ENCODE measurements around the gene ANAPC13.

The ANAPC13 gene

GRCh38 chr3:134516905-134517304 is 31.1 kb upstream of the ANAPC13 start:
- H2AFZ ChIP-seq (ENCODE audit: low read depth, low read length, severe bottlenecking): no peak overlapping the region
- no peaks in the 10 kb centered on the region; the same call in 1 of the 2 replicates for H3K9me3 ChIP-seq (ENCODE audit: insufficient read depth, low read length)
- H4K20me1 ChIP-seq (ENCODE audit: low read depth, low read length): no peaks in the 10 kb centered on the region
- no peak overlapping the region for H3K9ac ChIP-seq (ENCODE audit: low read length)
- H3K4me2 ChIP-seq (ENCODE audit: low read depth, low read length, poor library complexity, severe bottlenecking): no peak overlapping the region
- no peaks in the 10 kb centered on the region for H3F3A ChIP-seq (ENCODE audit: insufficient read depth)
- no peaks in the 10 kb centered on the region for H3K9me2 ChIP-seq (replicated peaks; ENCODE audit: insufficient read depth, low read length)
- no peaks in the 10 kb centered on the region; the same call in 1 of the 2 replicates for H3K79me2 ChIP-seq (ENCODE audit: insufficient read depth, low read length)
- no peak for TF ChIP-seq EZH2phosphoT487 (conservative IDR thresholded peaks at IDR 0.05; ENCODE audit: low read length)
- TF ChIP-seq, protein P1, sequence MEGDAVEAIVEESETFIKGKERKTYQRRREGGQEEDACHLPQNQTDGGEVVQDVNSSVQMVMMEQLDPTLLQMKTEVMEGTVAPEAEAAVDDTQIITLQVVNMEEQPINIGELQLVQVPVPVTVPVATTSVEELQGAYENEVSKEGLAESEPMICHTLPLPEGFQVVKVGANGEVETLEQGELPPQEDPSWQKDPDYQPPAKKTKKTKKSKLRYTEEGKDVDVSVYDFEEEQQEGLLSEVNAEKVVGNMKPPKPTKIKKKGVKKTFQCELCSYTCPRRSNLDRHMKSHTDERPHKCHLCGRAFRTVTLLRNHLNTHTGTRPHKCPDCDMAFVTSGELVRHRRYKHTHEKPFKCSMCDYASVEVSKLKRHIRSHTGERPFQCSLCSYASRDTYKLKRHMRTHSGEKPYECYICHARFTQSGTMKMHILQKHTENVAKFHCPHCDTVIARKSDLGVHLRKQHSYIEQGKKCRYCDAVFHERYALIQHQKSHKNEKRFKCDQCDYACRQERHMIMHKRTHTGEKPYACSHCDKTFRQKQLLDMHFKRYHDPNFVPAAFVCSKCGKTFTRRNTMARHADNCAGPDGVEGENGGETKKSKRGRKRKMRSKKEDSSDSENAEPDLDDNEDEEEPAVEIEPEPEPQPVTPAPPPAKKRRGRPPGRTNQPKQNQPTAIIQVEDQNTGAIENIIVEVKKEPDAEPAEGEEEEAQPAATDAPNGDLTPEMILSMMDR (IDR thresholded peaks at IDR 0.05; ENCODE audit: insufficient read depth, low read length, poor library complexity, severe bottlenecking): no peak
- no peak overlapping the region for H3K4me3 ChIP-seq (ENCODE audit: insufficient read depth, low read length, poor library complexity, severe bottlenecking)
- H3K27ac ChIP-seq (ENCODE audit: low read depth, low read length): no peak overlapping the region
- H3K36me3 ChIP-seq (ENCODE audit: low read length): peaks cover 24% of the 10 kb centered on the region
- no peaks in the 10 kb centered on the region for H3K27me3 ChIP-seq (ENCODE audit: low read length)

DNA sequence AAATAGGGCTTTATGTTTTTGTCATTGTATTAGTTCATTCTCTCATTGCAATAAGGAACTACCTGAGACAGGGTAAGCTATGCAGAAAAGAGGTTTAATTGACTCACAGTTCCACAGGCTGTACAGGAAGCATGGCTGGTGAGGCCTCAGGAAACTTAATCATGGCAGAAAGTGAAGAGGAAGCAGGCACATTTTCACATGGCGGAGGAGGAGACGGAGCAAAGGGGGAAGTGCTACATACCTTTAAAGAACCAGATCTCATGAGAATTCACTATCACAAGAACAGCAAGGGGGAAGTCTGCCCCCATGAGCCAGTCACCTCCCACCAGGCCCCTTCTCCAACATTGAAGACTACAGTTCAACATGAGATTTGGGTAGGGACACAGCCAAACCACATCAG is 25.7 kb upstream of the ANAPC13 start:
- TF ChIP-seq, protein P1 (IDR thresholded peaks at IDR 0.05; ENCODE audit: insufficient read depth, low read length, poor library complexity, severe bottlenecking): no peak
- no peak for TF ChIP-seq EZH2phosphoT487 (conservative IDR thresholded peaks at IDR 0.05; ENCODE audit: low read length)
- Histone ChIP-seq H3K36me3 (ENCODE audit: low read length) (peaks cover 25% of the 10 kb centered on the region), H3K9me2 (replicated peaks; ENCODE audit: insufficient read depth, low read length) (no peaks in the 10 kb centered on the region), H3K27me3 (ENCODE audit: low read length) (no peaks in the 10 kb centered on the region), H2AFZ (ENCODE audit: low read depth, low read length, severe bottlenecking) (no peak overlapping the region), H3K9ac (ENCODE audit: low read length) (no peak overlapping the region), H3K4me3 (ENCODE audit: insufficient read depth, low read length, poor library complexity, severe bottlenecking) (no peak overlapping the region), H4K20me1 (ENCODE audit: low read depth, low read length) (no peaks in the 10 kb centered on the region), H3K4me2 (ENCODE audit: low read depth, low read length, poor library complexity, severe bottlenecking) (no peak overlapping the region), H3K9me3 (ENCODE audit: insufficient read depth, low read length) (no peaks in the 10 kb centered on the region), H3K27ac (ENCODE audit: low read depth, low read length) (no peak overlapping the region), H3K79me2 (ENCODE audit: insufficient read depth, low read length) (peaks cover under 1% of the 10 kb centered on the region; the same call in 1 of the 2 replicates), H3F3A (ENCODE audit: insufficient read depth) (no peaks in the 10 kb centered on the region)

GRCh38 chr3:134505485-134505884 is 19.7 kb upstream of the ANAPC13 start:
- H3K9me3 ChIP-seq (ENCODE audit: insufficient read depth, low read length): no peaks in the 10 kb centered on the region
- peaks cover 31% of the 10 kb centered on the region for H3K36me3 ChIP-seq (ENCODE audit: low read length)

More at GRCh38 chr3:134505485-134505884, 19.7 kb upstream of the ANAPC13 start:
- Histone ChIP-seq H3K9me2 (replicated peaks; ENCODE audit: insufficient read depth, low read length) (no peaks in the 10 kb centered on the region), H3K27me3 (ENCODE audit: low read length) (no peaks in the 10 kb centered on the region), H3K27ac (ENCODE audit: low read depth, low read length) (no peak overlapping the region), H4K20me1 (ENCODE audit: low read depth, low read length) (no peaks in the 10 kb centered on the region), H3K4me2 (ENCODE audit: low read depth, low read length, poor library complexity, severe bottlenecking) (no peak overlapping the region), H3K4me3 (ENCODE audit: insufficient read depth, low read length, poor library complexity, severe bottlenecking) (no peak overlapping the region), H3F3A (ENCODE audit: insufficient read depth) (no peaks in the 10 kb centered on the region), H3K79me2 (ENCODE audit: insufficient read depth, low read length) (peaks cover 60% of the 10 kb centered on the region), H2AFZ (ENCODE audit: low read depth, low read length, severe bottlenecking) (no peak overlapping the region), H3K9ac (ENCODE audit: low read length) (no peak overlapping the region)
- TF ChIP-seq EZH2phosphoT487 (conservative IDR thresholded peaks at IDR 0.05; ENCODE audit: low read length): no peak
- TF ChIP-seq, protein P1 (IDR thresholded peaks at IDR 0.05; ENCODE audit: insufficient read depth, low read length, poor library complexity, severe bottlenecking): no peak
